ELR (cell line): ENCODE results near the gene MAP1LC3A.
"Not testable (repeated sequence)": the region's sequence is repeated elsewhere in the genome, so short reads cannot be mapped to it uniquely, and the experiment has no call there.

ENCODE experiments used
- DNase-seq: peaks from one replicate; pipeline ENCODE4 v3.0.0-alpha.2; 2015; ENCODE audit warnings: low read depth

The MAP1LC3A gene

GRCh38 chr20:34558320-34559218 is at the start of gene MAP1LC3A:
Gene MAP1LC3A (plus strand): TSS chr20:34558718. CDS start chr20:34558869, 151 bp downstream.
- DNase-seq, result peak; percentile 94

GRCh38 chr20:34510575-34510974 is 47.9 kb upstream of the MAP1LC3A start:
- no peak for DNase-seq

- DNase-seq, result no peak
Observed at GRCh38 chr20:34511891-34512265, 46.6 kb upstream of the MAP1LC3A start.

GRCh38 chr20:34512266-34512954 is 46.1 kb upstream of the MAP1LC3A start:
- no peak for DNase-seq

GRCh38 chr20:34512955-34513419 is 45.5 kb upstream of the MAP1LC3A start:
- no peak for DNase-seq

- DNase-seq, result not testable (repeated sequence)
Observed at GRCh38 chr20:34514034-34514433, 44.5 kb upstream of the MAP1LC3A start.

- no peak for DNase-seq
Observed at GRCh38 chr20:34514897-34515483, 43.5 kb upstream of the MAP1LC3A start.

GRCh38 chr20:34515484-34516246 is 42.9 kb upstream of the MAP1LC3A start:
- DNase-seq, result peak; percentile 77

GRCh38 chr20:34516247-34517113 is 42.0 kb upstream of the MAP1LC3A start, which contains the start of gene DYNLRB1:
Gene DYNLRB1 (plus strand): TSS chr20:34516422. CDS start chr20:34516459, 37 bp downstream.
- DNase-seq, result peak; percentile 99

- DNase-seq, result no peak
Observed at GRCh38 chr20:34517114-34517505, 41.4 kb upstream of the MAP1LC3A start.

- DNase-seq, result not testable (repeated sequence)
Observed at GRCh38 chr20:34518863-34519262, 39.7 kb upstream of the MAP1LC3A start.

- DNase-seq, result not testable (repeated sequence)
Observed at GRCh38 chr20:34519841-34520240, 38.7 kb upstream of the MAP1LC3A start.

GRCh38 chr20:34522969-34523871 is 35.3 kb upstream of the MAP1LC3A start:
- peak; percentile 80 for DNase-seq

- DNase-seq, result no peak
Observed at GRCh38 chr20:34524426-34524825, 34.1 kb upstream of the MAP1LC3A start.

GRCh38 chr20:34525342-34525708 is 33.2 kb upstream of the MAP1LC3A start:
- DNase-seq, result no peak

- DNase-seq, result peak; percentile 100
Observed at GRCh38 chr20:34525709-34526416, 32.7 kb upstream of the MAP1LC3A start.

GRCh38 chr20:34526466-34526865 is 32.1 kb upstream of the MAP1LC3A start:
- DNase-seq, result peak; percentile 22

- no peak for DNase-seq
Observed at GRCh38 chr20:34527016-34527415, 31.5 kb upstream of the MAP1LC3A start.

GRCh38 chr20:34528921-34529297 is 29.6 kb upstream of the MAP1LC3A start:
- DNase-seq, result no peak
